ENCODE results near the gene OLA1. TPM values are rescaled to one million over a fixed set of nuclear protein-coding genes. Genes with fewer than 3 reads are reported as not detected.

The OLA1 gene
- total RNA-seq, 2 donors from 2014 or later, result 63.4 to 82.1 TPM

DNA sequence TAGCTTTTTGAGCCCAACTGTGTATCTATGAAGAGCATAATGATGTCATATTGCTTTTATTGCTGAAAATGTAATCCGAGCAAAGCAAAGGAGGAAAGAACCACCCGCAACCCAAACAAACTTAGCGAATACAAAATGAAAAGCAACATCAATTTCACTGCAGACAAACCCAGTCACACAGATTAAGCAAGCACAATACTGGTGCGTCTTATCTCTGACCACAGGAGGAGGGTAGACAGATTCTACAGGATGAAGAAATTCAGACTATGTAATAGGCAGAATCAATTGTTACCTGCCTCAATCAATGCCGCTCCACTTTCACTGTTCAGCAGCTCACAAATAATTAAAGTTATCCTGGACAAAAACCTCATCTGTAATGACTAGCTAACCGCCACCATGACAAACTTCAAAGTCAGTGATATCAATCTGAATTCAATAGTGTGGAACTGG lies 167.6 kb downstream of the OLA1 start:
- DNase-seq, result no peak
- intact Hi-C loops (cut with DNase I), result no loop called here
- no peak for ATAC-seq

DNA sequence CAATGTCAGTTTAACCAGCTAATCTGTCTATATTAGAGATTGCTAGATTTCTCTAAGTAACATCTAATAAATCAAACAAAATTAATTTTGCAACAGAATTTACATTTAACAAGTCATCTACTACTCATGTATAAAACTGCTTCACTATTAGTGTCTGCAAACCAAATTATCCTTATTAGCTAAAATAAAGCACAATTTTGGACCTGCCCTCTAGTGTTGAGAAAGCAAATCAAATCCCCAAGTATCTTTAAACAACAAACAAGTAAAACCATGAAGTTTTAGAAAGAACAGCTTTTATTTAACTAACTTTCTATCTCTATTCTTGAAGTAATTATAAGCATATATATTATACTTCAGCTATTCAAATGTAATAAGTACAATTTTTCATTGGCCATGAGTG lies 170.1 kb downstream of the OLA1 start:
- no peak for DNase-seq
- intact Hi-C loops (cut with DNase I), result no loop called here
- no peak for ATAC-seq

DNA sequence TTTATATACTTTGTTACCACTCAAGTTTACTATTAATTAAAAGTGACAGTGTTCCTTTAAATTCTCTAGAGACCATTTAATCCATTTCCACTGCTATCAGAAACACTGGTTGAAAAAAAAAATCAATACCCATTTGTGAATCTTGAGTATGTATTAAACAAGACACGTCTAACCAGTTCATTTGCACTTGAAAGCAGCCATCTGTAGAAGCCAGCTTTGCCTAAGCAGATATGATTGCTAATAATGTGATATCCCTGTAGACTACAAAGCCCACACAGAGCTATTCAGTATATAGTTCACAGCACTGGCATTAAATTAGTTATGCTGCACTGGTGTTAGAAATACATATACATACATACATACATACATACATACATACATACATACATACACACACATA lies 171.4 kb downstream of the OLA1 start:
- DNase-seq (no peak), ATAC-seq (no peak)
- intact Hi-C loops (cut with DNase I), result no loop called here

DNA sequence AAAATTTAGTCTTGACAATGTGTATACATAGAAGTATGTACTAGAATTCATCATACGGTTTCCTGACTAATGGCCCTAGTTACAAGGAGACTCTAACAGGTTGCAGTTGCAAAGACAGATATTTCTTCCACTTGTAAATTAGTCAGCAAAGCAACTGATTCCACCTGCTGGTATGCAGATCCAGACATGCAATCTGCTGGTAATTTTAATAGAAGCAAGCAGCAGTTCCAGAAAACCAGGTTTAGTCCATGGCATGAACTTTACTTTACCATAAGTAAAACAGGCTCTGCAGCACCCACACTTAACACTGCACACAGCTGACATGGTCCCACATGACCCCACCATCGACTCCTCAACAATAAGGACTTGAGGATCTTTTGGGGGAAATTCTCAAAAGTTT lies 172.3 kb downstream of the OLA1 start:
- no peak for ATAC-seq
- no peak for DNase-seq
- intact Hi-C loops (cut with DNase I), result no loop called here

DNA sequence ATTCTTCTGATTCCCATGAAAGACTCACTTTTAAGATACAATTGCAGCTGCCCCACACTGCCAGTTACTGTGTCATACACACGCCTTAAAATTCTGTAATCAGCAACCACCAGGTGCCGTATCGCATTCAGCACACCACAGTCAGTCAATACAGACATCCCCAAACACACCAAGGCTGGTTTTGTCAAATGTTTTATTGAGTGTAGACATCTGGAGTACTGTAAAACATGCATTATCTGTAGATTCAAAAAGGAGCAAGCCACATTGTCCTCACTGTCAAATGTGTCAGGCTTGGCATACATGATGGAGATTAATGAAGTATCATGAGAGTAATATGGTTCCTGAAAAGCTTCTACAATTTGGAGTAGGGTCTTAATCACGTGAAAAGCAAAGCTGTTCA lies 173.5 kb downstream of the OLA1 start:
- no peak for DNase-seq
- intact Hi-C loops (cut with DNase I), result no loop called here
- ATAC-seq, result no peak

DNA sequence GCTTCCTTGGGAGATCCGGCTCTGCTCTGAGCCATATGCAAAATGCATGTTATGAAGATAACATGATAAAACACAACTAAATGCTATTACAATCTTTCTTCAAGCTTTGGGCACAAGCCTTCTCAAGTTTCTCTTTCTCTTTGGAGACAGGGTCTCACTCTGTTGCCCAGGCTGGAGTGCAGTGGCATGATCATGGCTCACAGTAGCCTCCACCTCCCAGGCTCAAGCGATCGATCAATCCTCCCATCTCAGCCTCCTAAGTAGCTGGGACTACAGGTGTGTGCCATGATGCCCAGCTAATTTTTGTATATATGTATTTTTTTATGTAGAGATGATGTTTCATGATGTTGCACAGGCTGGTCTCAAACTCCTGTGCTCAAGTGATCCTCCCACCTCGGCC lies 175.5 kb downstream of the OLA1 start:
- intact Hi-C loops (cut with DNase I), result no loop called here
- ATAC-seq (no peak), DNase-seq (no peak)

DNA sequence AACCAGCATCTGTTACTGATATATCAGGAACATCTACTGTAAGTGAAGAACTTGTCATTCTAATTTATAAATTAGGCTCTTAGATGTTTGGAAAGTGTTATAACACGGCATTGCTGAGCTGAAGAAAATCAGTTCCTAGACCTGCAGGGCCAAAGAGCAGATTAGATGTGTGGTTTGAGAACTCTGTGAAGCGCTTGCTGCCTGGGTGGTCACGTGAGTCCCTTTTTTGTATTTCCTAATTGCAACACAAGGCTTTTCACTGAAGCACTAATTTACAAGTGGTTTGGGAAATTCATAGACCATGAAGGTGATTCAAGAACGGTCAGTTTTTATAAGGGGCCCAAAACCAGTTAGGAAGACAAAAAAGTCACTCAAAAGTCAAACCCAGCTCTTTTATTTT lies 176.3 kb downstream of the OLA1 start:
- ATAC-seq (no peak), DNase-seq (no peak)
- intact Hi-C loops (cut with DNase I), result no loop called here

DNA sequence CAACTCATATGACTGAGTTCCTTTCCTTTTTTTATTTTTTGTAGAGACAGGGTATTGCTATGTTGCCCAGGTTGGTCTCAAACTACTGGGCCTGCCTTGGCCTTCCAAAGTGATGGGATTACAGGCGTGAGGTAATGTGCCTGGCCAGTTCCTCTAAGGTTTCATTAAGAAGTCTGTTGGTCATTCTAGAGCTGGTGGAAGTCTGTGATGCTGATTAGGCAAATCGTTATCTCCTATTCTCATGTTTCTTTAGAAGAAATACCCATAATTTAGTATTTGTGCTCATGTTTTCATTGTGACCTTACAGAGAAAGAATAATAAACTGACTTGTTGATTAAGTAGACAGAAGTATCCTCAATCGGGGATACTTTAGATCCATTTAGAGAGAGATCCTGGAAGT lies 177.0 kb downstream of the OLA1 start:
- no peak for DNase-seq
- no peak for ATAC-seq
- intact Hi-C loops (cut with DNase I), result no loop called here

DNA sequence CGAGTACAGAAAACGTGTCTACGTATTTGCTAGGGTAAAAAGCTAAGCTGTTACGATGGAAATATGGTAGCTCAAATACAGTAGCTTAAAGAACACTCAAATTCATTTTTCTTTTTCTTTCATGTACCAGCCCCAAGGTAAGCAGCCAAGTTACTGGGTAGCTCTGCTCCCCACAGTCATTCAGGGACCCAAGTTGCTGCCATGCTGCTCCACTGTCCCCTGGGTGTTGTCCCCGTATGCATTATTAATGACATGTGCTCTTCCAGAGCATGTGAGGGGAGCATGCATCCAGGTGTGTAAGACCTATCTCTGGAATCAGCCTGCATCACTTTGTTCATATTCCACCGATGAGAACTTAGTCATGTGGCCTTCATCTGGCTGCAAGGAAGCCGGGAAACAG lies 178.1 kb downstream of the OLA1 start:
- no peak for DNase-seq
- no peak for ATAC-seq
- intact Hi-C loops (cut with DNase I), result no loop called here

DNA sequence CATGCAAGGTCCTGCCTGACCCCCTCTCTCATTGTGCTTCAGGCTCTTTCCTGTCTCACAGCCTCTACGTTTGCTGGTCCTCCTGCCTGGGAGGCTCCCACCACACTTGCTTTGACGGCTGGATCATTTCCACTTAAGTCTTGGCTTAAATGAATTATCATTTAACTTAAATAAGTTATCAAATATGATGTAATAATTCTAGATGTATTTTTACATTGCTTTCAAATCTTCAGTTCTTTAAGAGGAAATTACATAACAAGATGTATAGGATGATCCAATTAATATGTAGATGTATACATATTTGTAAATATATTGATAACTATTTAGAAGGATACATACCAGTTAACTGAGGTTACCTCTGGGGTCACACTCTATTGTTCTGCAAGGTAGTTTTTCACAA lies 180.5 kb downstream of the OLA1 start:
- DNase-seq, result no peak
- no peak for ATAC-seq
- intact Hi-C loops (cut with DNase I), result no loop called here

DNA sequence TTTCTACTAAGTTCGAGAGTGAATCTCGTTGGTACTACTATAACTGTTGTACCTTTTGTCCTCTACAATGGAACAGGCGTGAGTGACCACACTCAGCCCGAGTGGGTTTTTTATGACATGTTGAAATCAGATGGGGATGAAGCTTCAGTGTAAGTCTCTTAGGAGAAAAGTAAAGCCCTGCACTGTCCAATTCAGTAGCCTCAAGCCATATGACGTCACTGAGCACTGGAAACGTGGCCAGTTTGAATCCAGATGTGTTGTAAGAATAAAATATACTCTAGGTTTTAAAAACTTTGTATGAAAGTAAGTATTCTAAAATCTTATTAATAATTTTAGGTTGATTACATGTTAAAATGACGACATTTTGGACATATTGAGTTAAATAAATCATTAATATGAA lies 181.5 kb downstream of the OLA1 start:
- intact Hi-C loops (cut with DNase I), result no loop called here
- ATAC-seq, result no peak
- DNase-seq, result no peak

DNA sequence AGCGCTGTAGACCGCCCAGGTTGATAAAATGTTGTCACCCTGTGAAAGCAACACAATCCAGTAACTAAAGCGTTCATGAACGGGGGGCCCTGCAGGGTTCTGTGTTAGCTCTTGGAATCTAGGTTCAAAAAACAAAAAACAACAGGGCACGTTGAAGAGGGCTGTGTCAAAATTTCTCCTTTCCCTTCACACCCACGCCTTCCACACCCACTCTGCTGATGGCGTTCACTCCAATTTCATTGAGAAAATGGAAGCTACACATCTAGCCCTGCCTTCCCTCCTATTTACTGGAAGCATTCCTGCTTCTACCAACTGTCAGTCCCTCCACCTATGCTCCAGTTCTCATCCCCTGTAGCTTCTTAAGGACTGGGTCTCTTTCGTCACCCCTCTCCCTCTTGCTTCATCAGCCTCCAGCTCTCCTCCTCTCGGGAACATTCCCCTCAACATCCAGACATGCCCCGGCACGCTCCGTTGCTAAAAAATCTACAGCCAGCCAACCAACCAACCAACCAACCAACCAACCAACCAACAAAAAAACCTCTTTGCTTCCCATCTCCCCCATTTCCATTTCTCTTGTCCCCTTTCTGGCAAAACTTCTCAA lies 184.7 kb downstream of the OLA1 start:
- peak in 1 of 2 donors; percentile 70 for ATAC-seq
- intact Hi-C loops (cut with DNase I), result no loop called here
- DNase-seq, result no peak

DNA sequence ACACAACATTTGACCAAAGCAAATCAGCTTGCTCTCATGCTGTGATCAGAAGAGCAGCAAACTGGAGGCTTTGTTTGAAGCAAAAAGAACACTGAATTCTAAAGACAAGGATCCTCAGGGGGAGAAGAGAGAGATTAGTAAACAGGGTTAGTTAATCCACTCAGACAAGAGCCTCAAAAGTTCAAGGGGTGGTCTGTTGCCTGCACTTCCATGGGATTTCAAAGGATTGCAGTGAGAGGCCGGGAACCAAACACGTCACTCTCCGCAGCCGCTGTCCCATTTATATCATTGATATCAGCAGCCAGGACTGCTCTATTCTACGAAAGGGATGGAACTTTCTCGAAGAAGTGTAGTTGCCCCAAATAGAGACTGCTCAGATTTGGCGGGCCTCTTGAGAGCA lies 185.4 kb downstream of the OLA1 start:
- ATAC-seq, result peak in 1 of 2 donors; percentile 58
- intact Hi-C loops (cut with DNase I), result no loop called here

DNA sequence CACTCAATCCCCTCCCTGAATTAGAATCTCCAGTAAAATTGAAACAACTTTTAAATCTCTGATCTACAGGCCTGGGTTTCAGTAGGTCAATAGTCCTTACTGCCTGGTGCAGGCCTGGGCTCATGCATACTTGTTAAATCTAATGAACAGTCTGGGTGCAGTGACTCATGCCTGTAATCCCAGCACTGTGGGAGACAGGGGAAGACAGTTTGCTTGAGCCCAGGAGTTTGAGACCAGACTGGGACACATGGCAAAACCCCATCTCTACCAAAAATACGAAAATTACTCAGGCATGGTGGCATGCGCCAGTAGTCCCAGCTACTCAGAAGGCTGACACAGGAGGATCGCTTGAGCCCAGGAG lies 188.5 kb downstream of the OLA1 start:
- DNase-seq (no peak), ATAC-seq (no peak)
- intact Hi-C loops (cut with DNase I), result no loop called here

More for the DNA sequence above, 185.4 kb downstream of the OLA1 start:
- DNase-seq, result no peak

DNA sequence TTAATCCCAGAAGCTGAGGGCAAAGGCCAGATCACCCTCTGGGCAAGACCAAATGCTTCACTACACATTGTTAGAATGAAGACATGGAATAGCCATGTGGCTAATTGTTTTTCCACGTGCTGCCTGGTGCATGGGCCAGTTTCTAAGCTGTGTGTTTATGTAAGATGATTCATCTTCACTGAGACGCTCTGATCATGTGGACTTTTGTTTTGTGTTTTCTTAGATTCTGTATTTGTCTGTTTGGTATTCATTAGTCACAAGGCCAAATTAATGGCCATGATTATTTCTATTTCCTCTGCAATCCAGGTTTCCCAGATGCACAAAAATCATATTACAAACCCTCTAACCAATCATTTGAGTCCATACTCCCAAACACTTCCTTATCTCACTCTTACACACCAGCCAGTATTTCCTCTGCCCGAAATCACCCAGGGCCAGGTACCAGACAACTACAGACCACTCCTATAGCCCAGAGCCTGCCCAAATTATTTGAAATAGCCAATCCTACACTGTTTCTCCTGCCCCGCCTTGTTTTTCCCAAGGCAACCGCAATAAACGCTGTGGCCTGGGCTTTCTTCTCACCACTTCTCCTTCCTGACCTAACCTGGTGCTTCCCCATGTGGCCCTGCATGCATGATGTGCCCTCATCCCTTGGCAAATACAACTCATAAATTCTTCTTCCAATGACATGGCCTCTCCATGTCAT lies 189.0 kb downstream of the OLA1 start:
- intact Hi-C loops (cut with DNase I), result no loop called here
- ATAC-seq (no peak), DNase-seq (no peak)

DNA sequence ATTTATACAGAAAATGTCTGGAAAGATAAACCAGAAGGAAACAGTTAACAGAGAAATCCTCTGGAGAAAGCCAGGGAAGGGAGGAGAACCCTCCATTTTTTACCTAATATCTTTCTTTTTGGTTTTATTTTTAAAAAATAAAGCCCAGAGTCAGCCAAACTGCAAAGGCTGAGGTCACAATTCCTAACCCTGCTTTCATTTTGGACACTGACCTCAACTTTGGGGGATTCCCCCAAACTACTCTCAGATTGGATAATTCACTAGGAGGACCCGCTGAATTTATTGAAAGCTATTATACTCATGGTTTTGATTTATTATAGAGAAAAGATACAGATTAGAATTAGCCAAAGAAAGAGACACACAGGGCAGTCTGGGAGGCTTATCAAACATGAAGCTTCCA lies 189.9 kb downstream of the OLA1 start:
- ATAC-seq (no peak), DNase-seq (no peak)
- intact Hi-C loops (cut with DNase I), result no loop called here

DNA sequence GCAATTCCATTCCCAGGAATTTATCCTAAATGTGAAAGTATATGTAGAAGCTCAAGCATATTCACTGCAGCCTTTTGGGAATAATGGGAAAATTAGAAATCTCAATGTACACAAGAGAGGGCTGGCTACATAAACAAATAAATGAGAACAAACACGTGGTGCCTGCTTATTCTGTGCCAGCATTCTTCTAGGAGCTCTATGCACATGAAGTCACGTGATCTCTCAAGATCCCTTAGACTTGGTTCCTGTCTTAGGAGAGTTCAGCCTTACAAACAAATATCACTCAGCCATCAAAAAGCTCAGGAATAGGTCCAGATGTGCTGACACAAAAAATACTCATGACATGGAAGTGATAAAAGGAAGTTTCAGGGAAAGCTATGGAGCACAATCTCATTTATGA lies 190.3 kb downstream of the OLA1 start:
- DNase-seq, result no peak
- intact Hi-C loops (cut with DNase I), result no loop called here

DNA sequence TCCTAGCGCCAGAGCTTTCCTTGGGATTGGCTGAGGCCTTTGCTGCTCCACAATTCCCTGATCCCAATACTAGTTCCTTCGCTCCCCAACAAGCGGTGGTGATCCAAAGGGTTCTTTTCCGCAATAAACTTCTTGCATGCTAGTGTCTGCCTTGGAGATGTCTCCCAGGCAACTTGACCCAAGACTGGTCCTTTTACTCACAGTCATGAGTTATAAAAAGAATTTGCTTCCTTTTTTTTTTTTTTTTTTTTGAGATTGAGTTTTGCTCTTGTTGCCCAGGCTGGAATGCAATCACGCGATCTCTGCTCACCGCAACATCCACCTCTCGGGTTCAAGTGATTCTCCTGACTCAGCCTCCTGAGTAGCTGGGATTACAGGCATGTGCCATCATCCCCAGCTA lies 193.4 kb downstream of the OLA1 start:
- ATAC-seq (no peak), DNase-seq (no peak)
- intact Hi-C loops (cut with DNase I), result no loop called here

More for the DNA sequence above, 190.3 kb downstream of the OLA1 start:
- no peak for ATAC-seq

DNA sequence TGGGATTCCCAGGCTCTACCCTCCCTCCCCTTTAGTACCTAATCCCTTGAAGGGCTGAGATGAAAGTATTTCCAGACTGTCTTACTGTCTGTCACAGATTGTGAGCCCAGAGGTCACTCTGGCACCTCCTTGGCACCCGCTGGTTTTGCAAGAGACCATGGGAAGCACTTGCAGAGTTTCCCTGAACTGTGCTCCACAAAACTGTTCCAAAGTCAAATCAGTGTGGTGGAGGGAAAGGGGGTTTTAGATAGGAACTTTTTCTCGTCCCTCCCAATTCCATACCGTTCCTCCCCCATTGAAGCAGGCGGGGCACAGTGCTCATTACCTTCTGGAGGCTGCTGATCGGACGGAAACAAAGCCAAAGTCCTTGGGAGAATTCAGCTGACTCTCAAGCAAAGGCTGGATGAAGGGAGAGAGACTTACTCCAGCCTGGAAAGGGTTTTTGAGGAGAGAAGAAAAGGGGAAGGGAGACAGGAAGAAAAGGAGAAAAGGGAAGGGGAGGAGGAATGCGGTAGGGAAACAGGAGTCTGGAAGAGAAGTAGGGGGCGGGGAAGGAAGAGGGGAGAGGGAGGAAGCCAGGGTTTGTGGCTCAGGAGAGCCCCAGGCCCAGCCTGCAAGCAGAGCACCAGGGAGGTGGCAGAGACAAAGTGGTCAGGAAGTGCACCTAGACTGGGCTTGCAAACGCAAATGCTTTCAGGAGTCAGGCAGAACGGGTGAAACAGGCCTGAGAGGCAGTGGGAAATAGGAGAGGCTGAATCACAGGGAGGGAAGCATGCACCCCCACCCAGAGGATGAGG lies 194.8 kb downstream of the OLA1 start:
- ATAC-seq, result peak; percentile 25 to 70
- intact Hi-C loops (cut with DNase I), result no loop called here
- DNase-seq, result no peak

DNA sequence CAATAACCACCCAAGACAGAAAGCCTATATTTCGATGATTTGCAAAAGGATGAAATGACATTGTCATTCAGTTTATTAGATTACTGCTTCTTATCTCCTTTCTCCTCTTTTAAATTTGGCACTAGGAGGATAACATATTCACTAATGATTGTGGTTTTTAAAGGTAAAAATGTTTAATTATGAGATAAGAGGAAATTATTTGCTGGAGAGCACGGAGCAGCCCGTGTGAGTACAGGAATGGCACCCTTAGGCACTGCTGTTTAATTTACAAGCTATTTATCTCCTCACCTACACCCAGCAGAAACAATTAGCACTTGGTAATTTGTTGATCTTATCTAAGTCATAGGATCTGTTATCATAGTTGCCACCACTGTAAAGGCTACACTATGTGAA lies 195.8 kb downstream of the OLA1 start:
- intact Hi-C loops (cut with DNase I), result no loop called here
- DNase-seq (no peak), ATAC-seq (no peak)
